Ovary (tissue), 3 donors: Measurements from ENCODE around the gene SNRPF.

Experiments
- CTCF ChIP-seq, 3 donors: fragments of 450-650 bp in 2 of 3; fragments of 200-600 bp in 1 of 3; IDR thresholded peaks; one replicate each; pipeline versions ENCODE4 v1.5.1 to v1.8.0; 2016 to 2022; ENCODE audit warnings: antibody characterized with exemption in 3 of 3, mild to moderate bottlenecking in 1 of 3
- EP300 ChIP-seq: sonication (generic); formaldehyde crosslinking; IDR thresholded peaks from one replicate; pipeline ENCODE4 v1.6.1; 2017; ENCODE audit warnings: antibody characterized with exemption
- POLR2A ChIP-seq: fragments of 450-650 bp; IDR thresholded peaks from one replicate; pipeline ENCODE4 v1.6.1; 2017; ENCODE audit warnings: antibody characterized with exemption, mild to moderate bottlenecking, moderate library complexity
- donor health status: DM: no; HTN: no; CAD: no.

- no peak for TF ChIP-seq CTCF (IDR thresholded peaks at IDR 0.05)
- TF ChIP-seq EP300 = no peak
- TF ChIP-seq POLR2A = no peak
Measured at GRCh38 chr12:95880895-95881294, 22.1 kb downstream of the SNRPF start.
